Measurements from ENCODE around the gene NREP.

NREP gene

DNA sequence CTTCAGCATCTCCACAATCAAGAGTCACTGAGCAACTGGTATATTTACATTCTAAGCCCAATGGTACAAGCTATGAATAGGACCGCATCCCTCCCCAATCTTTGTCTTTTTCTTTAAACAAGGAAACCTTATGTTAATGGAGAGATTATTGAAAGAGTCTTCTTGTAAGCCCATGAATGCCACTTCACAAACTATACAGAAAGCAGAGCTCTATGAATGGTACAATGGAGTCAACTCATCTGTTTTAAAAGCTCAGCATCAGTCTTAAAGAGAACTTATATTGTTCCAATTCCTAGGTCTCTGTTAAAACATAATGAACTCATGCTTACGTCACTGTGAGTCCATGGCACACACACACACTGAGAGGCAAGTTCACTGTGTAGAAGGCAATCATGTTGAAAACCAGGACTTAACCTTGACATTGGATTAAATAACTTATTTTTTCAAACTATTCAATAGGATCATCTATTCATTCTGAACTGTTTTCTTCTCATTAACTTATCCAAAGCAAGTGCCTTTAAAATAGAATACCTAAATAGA lies 4.5 kb downstream of the NREP start:
- Mint-ChIP-seq H3K4me1 (ENCODE audit: low read depth) (peaks cover 24% of the 10 kb centered on the region), H3K36me3 (ENCODE audit: low read depth) (no peaks in the 10 kb centered on the region), H3K9me3 (no peaks in the 10 kb centered on the region), H3K27me3 (peaks cover 7% of the 10 kb centered on the region), H3K27ac (no peak overlapping the region), H3K4me3 (no peak overlapping the region)
- DNase-seq: no peak

DNA sequence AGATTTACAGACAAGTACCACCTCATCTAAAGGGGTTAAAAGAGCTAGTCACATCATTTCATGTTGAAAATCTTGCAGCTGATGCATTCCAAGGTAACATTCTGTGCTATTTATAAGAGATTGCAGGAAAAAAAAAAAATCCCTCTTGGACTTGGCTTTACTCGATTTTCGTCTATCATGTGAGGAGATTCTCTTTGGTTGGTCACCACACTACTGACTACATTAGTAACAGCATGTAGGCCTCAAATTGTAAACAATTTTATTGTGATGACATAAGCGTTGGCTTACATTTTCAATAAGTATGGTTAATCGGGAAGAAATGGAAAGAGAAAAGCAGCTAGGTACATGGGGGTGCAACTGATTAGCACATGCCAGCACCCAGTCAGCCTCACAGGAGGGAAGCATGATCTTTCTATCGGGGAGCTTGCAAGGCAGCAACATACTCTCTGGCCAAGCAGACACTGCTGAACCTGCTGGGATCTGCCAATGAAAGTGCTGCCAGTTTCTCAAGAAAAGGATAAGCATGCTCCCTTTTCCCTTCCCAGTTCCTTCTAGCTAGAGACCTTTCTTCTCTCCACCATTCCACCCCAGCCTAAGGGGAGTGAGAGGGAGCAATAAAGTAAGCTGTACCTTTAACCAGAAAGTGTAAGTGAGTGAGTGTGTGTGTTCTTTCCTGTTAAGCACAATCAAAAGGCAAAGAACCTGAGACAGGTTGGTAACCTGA lies 7.5 kb downstream of the NREP start:
- Mint-ChIP-seq H3K4me1 (ENCODE audit: low read depth) (peaks cover 20% of the 10 kb centered on the region), H3K36me3 (ENCODE audit: low read depth) (no peaks in the 10 kb centered on the region), H3K4me3 (no peak overlapping the region), H3K27ac (no peak overlapping the region), H3K27me3 (peaks cover 6% of the 10 kb centered on the region), H3K9me3 (no peaks in the 10 kb centered on the region)
- DNase-seq: no peak

DNA sequence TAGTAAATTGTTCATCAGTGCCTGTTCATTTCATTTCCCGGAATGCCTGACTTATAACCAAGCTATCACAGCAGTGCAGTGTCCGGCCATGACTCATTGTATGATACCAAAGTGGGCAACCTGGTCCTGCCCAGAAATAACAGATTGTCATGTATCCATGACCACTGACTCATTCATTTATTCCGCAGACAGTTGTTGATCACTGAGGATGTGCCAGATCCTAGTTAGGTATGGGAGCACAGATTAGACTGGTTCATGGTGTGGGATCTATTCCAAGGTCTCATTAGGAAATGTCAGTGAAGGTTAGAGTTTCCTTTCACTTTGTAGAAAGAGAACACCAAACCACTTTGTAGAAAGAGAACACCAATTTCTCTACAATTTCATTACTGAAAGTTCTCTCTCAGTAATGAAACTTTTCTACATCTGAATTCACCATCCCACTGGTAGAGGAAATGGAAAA lies 8.7 kb downstream of the NREP start:
- peaks cover 18% of the 10 kb centered on the region for H3K4me1 Mint-ChIP-seq (ENCODE audit: low read depth)
- peaks cover 6% of the 10 kb centered on the region for H3K27me3 Mint-ChIP-seq
- no peak overlapping the region for H3K4me3 Mint-ChIP-seq
- H3K36me3 Mint-ChIP-seq (ENCODE audit: low read depth): no peaks in the 10 kb centered on the region
- no peak overlapping the region for H3K27ac Mint-ChIP-seq
- no peaks in the 10 kb centered on the region for H3K9me3 Mint-ChIP-seq
- no peak for DNase-seq

DNA sequence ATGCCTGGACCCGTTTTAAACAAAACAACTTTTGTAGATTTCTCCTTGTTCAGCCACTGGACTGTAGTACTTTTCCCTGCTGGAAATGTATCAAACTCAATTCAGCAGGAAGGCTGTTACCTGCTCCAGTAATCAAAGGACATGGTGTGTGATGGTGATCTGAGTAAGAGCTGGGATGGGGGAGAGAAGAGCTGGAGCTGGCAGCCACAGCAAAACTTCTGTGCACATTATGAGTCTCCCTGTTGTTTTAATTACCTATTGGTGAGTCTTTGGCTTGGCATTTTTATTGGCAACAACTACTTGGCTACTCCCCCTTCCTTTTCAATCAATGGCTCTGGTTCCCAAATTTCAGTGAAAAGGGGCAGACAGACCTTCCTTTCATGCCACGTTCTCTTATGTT lies 9.7 kb downstream of the NREP start:
- Mint-ChIP-seq H3K27me3 (peaks cover 12% of the 10 kb centered on the region), H3K36me3 (ENCODE audit: low read depth) (no peaks in the 10 kb centered on the region), H3K4me3 (no peak overlapping the region), H3K9me3 (no peaks in the 10 kb centered on the region), H3K27ac (no peak overlapping the region), H3K4me1 (ENCODE audit: low read depth) (peaks cover 23% of the 10 kb centered on the region)
- DNase-seq: no peak

DNA sequence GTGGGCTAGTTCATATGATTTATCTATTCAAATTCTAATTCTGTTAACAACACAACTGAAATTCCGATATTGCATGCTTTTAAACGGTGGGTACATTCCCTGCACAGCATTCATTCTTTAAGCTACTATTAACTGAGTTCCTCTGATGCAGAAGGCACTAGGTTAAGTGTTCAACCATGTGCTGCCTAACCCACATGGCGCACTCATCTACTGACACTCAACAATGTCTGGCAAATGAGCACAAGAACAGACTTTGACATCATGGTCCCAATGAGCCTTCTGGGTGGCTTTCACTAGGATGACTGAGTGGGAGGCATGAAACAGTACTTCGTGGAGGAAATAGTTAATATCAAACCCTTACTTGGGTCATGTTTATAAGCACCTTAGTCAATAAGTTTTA lies 10.2 kb downstream of the NREP start:
- Mint-ChIP-seq H3K9me3 (no peaks in the 10 kb centered on the region), H3K4me1 (ENCODE audit: low read depth) (peaks cover 27% of the 10 kb centered on the region), H3K27me3 (peaks cover 12% of the 10 kb centered on the region), H3K27ac (no peak overlapping the region), H3K4me3 (no peak overlapping the region), H3K36me3 (ENCODE audit: low read depth) (no peaks in the 10 kb centered on the region)
- no peak for DNase-seq

DNA sequence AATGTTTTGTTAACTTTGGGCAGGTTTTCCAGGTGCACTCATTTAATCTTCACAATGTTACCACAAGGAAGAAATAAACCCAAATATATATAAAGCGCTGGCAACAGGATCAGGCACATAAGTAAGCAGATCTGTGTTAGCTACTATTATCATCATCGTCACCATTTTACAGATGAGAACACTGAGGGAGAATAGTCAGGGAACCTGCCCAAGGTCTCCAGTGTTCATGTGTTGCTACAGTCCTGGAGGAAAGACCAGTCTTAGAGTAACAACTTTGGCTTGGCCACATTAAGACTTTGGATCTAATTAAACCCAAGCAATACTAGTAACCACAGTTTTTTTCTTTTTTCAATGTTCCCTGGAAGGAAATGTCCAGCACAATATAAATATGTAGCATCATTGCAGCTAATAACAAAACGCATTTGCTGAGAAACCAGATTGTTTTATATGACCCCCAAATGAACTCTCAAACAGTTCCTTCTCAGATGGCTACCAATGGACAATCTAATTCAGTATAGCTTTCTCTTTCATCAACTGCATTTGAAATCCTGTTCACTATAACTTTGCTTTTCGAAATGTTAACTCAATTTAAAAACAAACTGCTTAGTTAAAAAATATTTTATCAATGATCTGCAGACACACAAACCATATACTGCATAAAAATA lies 11.8 kb downstream of the NREP start:
- no peaks in the 10 kb centered on the region for H3K9me3 Mint-ChIP-seq
- no peak overlapping the region for H3K27ac Mint-ChIP-seq
- peaks cover 16% of the 10 kb centered on the region for H3K27me3 Mint-ChIP-seq
- DNase-seq: no peak
- H3K4me1 Mint-ChIP-seq (ENCODE audit: low read depth): peaks cover 34% of the 10 kb centered on the region
- H3K36me3 Mint-ChIP-seq (ENCODE audit: low read depth): no peaks in the 10 kb centered on the region
- H3K4me3 Mint-ChIP-seq: no peak overlapping the region

DNA sequence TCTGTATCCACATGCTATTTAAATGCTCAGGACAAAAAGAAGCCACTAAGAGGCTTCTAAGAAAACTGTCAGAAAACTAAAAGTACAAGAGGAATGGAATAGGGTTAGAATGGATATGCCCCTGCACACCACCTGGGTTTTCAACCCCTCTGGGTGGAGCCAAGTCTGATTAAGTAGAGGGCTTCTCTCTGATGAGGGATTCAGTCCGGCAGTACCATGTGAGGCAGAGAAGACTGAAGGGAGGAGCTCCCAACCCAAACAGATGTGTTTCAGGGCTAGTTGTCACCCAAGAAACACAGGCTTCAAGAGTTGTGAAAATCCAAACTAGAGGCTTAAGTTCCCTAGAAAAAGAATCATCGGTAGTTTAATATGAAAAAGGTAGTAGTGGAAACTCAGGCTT lies 12.5 kb downstream of the NREP start:
- Mint-ChIP-seq H3K27ac (no peak overlapping the region), H3K9me3 (no peaks in the 10 kb centered on the region), H3K4me1 (ENCODE audit: low read depth) (peaks cover 34% of the 10 kb centered on the region), H3K36me3 (ENCODE audit: low read depth) (no peaks in the 10 kb centered on the region), H3K27me3 (peaks cover 16% of the 10 kb centered on the region), H3K4me3 (no peak overlapping the region)
- DNase-seq: no peak

DNA sequence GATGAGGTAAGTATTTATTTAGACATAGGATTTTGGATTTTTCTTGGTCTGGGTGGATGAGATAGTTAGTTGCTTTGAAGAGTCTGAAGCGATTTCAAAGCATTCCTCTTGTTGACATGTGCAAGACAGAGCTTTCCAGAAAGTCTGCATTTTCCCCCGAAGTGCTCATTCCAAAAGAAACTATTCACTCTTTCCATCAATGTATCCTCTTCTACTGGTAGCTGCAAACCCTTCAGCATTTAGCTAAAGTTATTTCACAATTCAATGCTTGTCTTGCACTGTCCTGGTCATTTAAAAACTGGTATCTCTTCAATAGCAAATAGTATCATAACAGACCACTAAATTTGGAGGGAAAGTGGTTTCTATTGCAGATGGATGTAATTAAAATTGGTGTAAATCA lies 13.0 kb downstream of the NREP start:
- Mint-ChIP-seq H3K27me3 (peaks cover 16% of the 10 kb centered on the region), H3K9me3 (no peaks in the 10 kb centered on the region), H3K4me3 (no peak overlapping the region), H3K27ac (no peak overlapping the region), H3K36me3 (ENCODE audit: low read depth) (no peaks in the 10 kb centered on the region), H3K4me1 (ENCODE audit: low read depth) (peaks cover 34% of the 10 kb centered on the region)
- no peak for DNase-seq

DNA sequence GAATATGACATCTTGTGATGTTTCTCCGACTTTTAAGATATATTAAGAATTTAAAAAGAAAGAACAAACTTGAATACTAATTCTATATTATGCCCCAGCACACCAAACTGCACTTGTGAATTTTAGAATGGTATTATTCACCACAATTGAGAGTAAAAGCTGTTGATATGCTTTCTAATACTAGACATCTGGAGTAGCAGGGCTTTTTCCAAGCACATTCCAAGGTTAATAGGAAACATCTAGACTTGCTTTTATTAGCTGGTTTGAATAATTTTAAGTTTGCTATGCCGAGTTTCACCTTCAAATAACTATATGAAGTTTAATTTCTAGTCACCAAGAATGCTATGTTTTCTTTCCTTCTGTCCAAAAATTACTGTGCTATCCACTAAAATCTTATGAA lies 13.5 kb downstream of the NREP start:
- DNase-seq: no peak
- Mint-ChIP-seq H3K9me3 (no peaks in the 10 kb centered on the region), H3K27ac (no peak overlapping the region), H3K27me3 (peaks cover 16% of the 10 kb centered on the region), H3K36me3 (ENCODE audit: low read depth) (no peaks in the 10 kb centered on the region), H3K4me3 (no peak overlapping the region), H3K4me1 (ENCODE audit: low read depth) (peaks cover 31% of the 10 kb centered on the region)

DNA sequence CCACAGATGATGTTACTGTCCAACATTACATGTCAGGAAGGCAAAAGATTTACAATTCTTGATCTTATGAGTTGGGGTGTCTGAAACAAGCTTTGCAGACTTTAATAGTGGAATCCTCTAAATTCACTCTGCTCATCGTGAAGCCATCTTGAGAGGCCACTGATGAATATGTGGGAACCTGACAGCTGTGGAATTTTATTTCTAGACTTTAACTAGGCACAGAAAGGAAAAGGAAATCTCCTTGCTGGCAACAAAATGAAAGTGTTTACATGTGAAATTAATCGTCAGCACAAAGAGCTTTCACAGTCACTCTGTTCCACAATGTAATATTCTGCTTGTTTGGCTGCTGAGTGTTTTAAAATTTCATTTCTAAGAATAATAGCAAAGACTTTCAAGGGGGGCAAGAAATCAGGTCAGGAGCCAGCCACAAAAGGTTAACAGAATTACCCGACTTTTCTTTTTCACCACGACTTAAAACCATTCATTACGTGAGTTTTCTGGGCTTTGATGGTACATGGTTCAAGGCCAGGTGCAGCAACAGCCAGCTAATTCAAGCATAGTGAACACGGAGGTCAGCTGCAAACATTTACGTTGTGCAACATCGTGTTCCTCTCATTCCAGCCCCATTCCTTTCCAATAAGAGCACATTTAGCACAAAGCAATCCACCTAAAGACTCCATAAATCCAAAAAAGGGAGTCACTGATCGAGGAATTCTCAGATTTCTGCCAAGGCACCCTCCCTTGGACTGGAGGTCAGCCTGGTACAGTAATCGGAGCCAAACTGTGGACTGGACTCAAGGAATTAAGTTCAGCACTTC lies 14.6 kb downstream of the NREP start:
- DNase-seq: no peak
- Mint-ChIP-seq H3K27ac (no peak overlapping the region), H3K9me3 (no peaks in the 10 kb centered on the region), H3K4me3 (no peak overlapping the region), H3K27me3 (peaks cover 16% of the 10 kb centered on the region), H3K36me3 (ENCODE audit: low read depth) (no peaks in the 10 kb centered on the region), H3K4me1 (ENCODE audit: low read depth) (peaks cover 22% of the 10 kb centered on the region)

DNA sequence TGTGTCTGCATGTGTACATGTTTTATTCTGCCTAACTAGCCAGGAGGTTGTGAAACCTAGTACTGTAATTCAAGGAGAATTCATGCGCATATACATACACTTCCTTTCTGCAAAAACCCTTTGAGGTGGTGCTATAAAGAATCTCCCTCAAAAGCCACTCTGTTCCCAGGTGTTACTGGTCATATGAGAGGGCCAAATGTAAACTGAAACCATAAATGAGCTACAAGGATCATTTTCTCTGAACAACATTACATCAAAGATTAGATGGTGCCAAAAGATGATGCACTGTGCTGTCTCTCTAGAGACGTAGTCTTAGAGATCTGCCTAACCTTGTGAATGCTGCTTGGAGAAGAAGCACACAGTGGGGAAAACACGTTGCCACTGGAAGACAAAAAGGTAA lies 15.7 kb downstream of the NREP start:
- Mint-ChIP-seq H3K9me3 (no peaks in the 10 kb centered on the region), H3K4me3 (no peak overlapping the region), H3K27me3 (peaks cover 14% of the 10 kb centered on the region), H3K36me3 (ENCODE audit: low read depth) (no peaks in the 10 kb centered on the region), H3K27ac (no peak overlapping the region), H3K4me1 (ENCODE audit: low read depth) (peaks cover 22% of the 10 kb centered on the region)
- no peak for DNase-seq

DNA sequence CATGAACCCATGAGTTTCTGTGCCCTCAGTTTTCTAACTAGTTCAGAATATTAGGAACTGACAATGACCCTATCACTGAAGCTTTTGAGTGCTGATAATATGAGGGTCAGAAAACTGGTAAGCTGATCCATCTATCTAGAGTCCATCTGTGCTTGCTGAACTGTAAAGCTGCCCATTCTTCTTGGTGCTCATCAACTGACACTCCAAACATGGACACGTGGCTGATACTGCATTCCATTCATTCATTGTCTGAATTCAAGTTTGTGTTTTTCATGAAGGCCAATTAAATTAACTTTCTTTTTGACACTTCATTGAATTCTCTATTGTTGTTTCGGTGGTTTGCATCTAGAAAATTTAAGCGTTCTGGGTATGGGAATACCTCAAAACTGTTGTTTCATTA lies 17.6 kb downstream of the NREP start:
- Mint-ChIP-seq H3K27ac (no peak overlapping the region), H3K27me3 (peaks cover 10% of the 10 kb centered on the region), H3K9me3 (no peaks in the 10 kb centered on the region), H3K4me3 (no peak overlapping the region), H3K36me3 (ENCODE audit: low read depth) (no peaks in the 10 kb centered on the region), H3K4me1 (ENCODE audit: low read depth) (peaks cover 28% of the 10 kb centered on the region)
- no peak for DNase-seq

DNA sequence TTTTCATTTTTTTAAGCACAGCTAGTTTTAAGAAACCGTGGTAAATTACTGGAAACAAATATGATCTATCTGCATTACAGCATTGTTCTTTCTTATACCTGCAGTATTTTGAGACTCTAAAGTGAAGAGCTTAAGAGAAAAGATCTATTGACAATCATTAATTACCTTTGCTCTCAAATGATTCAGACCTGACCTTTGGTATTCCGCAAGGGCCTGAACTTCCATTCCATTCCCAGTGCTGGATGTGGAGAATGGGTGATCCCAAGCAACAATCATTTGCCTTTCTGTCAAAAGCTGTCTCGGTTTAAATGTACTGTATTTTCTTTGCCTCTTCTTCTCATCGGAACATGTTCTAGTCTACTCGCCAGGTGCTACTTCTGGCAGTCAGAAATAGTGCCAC lies 18.9 kb downstream of the NREP start:
- Mint-ChIP-seq H3K9me3 (no peaks in the 10 kb centered on the region), H3K4me1 (ENCODE audit: low read depth) (peaks cover 31% of the 10 kb centered on the region), H3K4me3 (no peak overlapping the region), H3K27me3 (peaks cover 10% of the 10 kb centered on the region), H3K36me3 (ENCODE audit: low read depth) (no peaks in the 10 kb centered on the region), H3K27ac (no peak overlapping the region)
- DNase-seq: no peak

DNA sequence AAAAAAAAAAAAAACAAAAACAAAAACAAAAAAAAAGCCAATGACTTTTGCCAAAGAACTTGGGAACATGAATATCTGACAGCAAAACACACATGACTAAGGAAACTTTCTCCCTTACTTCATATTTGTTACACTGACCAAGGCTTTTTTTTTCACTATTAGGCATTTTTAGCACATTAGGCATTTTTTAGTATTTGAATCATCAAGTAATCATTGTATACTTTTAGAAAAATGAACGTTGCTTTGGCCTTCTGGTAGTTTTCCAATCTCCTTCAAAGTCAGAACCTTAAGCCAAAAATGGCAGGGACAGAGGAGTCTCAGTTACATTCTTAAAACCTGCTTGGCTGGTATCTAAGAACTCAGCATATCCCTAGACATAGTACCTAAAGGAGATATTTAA lies 19.3 kb downstream of the NREP start:
- Mint-ChIP-seq H3K36me3 (ENCODE audit: low read depth) (no peaks in the 10 kb centered on the region), H3K27me3 (peaks cover 7% of the 10 kb centered on the region), H3K27ac (no peak overlapping the region), H3K4me1 (ENCODE audit: low read depth) (peaks cover 30% of the 10 kb centered on the region), H3K9me3 (no peaks in the 10 kb centered on the region), H3K4me3 (no peak overlapping the region)
- no peak for DNase-seq
